Measurements from ENCODE around the gene VPS37B.
A peak's percentile ranks its signal among the peaks of the same experiment; 100 is the strongest.
"Not testable (repeated sequence)": the region's sequence is repeated elsewhere in the genome, so short reads cannot be mapped to it uniquely, and the experiment has no call there.

The VPS37B gene

GRCh38 chr12:122895704-122896636, at the start of gene VPS37B:
TSS of gene VPS37B (minus strand) at chr12:122896124. CDS start at chr12:122896062, 62 bp downstream.
- TF ChIP-seq CTCF (IDR thresholded peaks at IDR 0.05; ENCODE audit: extremely low read depth, insufficient read depth, missing control alignments), result no peak
- in situ Hi-C loops (cut with MboI; ENCODE audit: low pct_unique_long_range_greater_than_20kb, low sequenced_read_pairs, unreplicated experiment), result no loop called here
- peak; percentile 92 for DNase-seq (ENCODE audit: low spot score)

- TF ChIP-seq CTCF (IDR thresholded peaks at IDR 0.05; ENCODE audit: extremely low read depth, insufficient read depth, missing control alignments), result no peak
- in situ Hi-C loops (cut with MboI; ENCODE audit: low pct_unique_long_range_greater_than_20kb, low sequenced_read_pairs, unreplicated experiment), result no loop called here
- no peak for DNase-seq (ENCODE audit: low spot score)
Observed at GRCh38 chr12:122944605-122945592, 49.0 kb upstream of the VPS37B start.

DNA sequence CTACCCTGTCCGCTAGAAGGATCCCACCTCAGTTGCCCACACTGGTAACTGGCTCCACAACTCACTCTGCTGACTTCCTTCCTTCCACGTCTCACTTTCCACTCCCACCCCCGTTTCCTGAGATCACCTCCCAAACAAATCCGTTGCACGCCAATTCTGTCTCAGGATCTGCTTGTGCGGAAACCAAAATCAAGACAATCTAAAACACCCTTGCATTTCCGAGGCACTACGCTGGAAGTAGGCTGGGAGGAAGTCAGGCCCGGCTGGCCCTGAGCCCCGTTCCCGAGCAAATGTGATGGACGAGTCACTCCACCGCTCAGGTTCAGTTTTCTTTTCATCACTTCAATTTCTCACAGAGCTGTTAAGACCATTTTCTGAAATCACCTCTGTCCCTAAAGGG, 47.3 kb upstream of the VPS37B start:
- in situ Hi-C loops (cut with MboI; ENCODE audit: low pct_unique_long_range_greater_than_20kb, low sequenced_read_pairs, unreplicated experiment), result no loop called here
- no peak for TF ChIP-seq CTCF (IDR thresholded peaks at IDR 0.05; ENCODE audit: extremely low read depth, insufficient read depth, missing control alignments)
- DNase-seq (ENCODE audit: low spot score), result no peak

DNA sequence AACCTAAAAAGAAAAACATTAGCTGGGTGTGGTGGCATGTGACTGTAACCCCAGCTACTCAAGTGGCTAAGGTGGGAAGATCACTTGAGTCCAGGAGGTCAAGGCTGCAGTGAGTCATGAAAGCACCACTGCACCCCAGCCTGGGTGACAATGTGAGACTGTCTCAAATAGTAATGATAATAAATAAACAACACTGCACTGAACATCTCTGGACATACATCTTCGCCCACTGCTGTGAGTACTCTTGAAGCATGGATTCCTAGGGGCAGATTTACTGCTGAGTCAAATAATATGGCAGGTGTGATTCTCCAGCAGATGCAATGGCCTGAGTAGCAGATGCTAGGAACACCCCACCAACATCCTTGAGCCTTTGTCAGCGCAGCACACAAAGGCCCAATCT, 46.7 kb upstream of the VPS37B start:
- in situ Hi-C loops (cut with MboI; ENCODE audit: low pct_unique_long_range_greater_than_20kb, low sequenced_read_pairs, unreplicated experiment), result no loop called here
- no peak for DNase-seq (ENCODE audit: low spot score)
- no peak for TF ChIP-seq CTCF (IDR thresholded peaks at IDR 0.05; ENCODE audit: extremely low read depth, insufficient read depth, missing control alignments)

DNA sequence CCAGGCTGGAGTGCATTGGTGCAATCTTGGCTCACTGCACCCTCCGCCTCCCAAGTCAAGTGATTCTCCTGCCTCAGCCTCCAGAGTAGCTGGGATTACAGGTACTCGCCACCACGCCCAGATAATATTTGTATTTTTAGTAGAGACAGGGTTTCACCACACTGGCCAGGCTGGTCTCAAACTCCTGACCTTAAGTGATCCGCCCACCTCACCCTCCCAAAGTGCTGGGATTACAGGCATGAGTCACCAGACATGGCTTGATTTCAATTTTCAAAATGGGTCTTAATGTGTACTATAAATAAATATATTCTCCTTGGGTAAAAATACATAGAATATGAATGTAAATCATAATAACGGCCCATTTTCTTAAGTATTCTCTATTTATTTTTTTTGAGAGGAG, 45.4 kb upstream of the VPS37B start:
- DNase-seq (ENCODE audit: low spot score); in situ Hi-C loops (cut with MboI; ENCODE audit: low pct_unique_long_range_greater_than_20kb, low sequenced_read_pairs, unreplicated experiment): not testable (repeated sequence)

GRCh38 chr12:122939125-122939524, 43.2 kb upstream of the VPS37B start:
- no peak for DNase-seq (ENCODE audit: low spot score)
- TF ChIP-seq CTCF (IDR thresholded peaks at IDR 0.05; ENCODE audit: extremely low read depth, insufficient read depth, missing control alignments), result no peak
- in situ Hi-C loops (cut with MboI; ENCODE audit: low pct_unique_long_range_greater_than_20kb, low sequenced_read_pairs, unreplicated experiment), result no loop called here
